SK-N-SH treated with all-trans-retinoic acid at 6 μM for 48 hours (cell line): ENCODE results near the gene LOXL3.

ENCODE experiments used
- ATAC-seq: fragments of 200-7000 bp; cut with Tn5 transposase; 3 replicates; pipeline ENCODE4 v1.9.1; 2020; ENCODE audit warnings: mild to moderate bottlenecking, moderate library complexity
- ARNTL ChIP-seq: fragments of 450-650 bp; formaldehyde crosslinking; IDR thresholded peaks from 2 replicates; pipeline ENCODE4 v1.5.0; 2020; ENCODE audit warnings: low read depth, mild to moderate bottlenecking, moderate library complexity, borderline replicate concordance
- BACH2 ChIP-seq: fragments of 250-450 bp; sonication (Bioruptor Pico); IDR thresholded peaks from 2 replicates; pipeline ENCODE4 v1.9.0; 2021; ENCODE audit warnings: mild to moderate bottlenecking, borderline replicate concordance
- CSDC2 ChIP-seq: fragments of 250-450 bp; sonication (Bioruptor Pico); IDR thresholded peaks from 2 replicates; pipeline ENCODE4 v1.5.0; 2020; ENCODE audit warnings: mild to moderate bottlenecking, moderate library complexity
- ESRRG ChIP-seq: fragments of 250-450 bp; sonication (Bioruptor Pico); IDR thresholded peaks from 2 replicates; pipeline ENCODE4 v1.6.1; 2021; ENCODE audit warnings: mild to moderate bottlenecking
- GLIS3 ChIP-seq: fragments of 250-450 bp; sonication (Bioruptor Pico); IDR thresholded peaks from 2 replicates; pipeline ENCODE4 v1.5.0; 2020; ENCODE audit warnings: mild to moderate bottlenecking, moderate library complexity
- ISL1 ChIP-seq: fragments of 250-450 bp; sonication (Bioruptor Pico); IDR thresholded peaks from 2 replicates; pipeline ENCODE4 v2.1.2; 2022; ENCODE audit warnings: mild to moderate bottlenecking, moderate library complexity
- OSR1 ChIP-seq: fragments of 250-450 bp; sonication (Bioruptor Pico); IDR thresholded peaks from 2 replicates; pipeline ENCODE4 v1.8.0; 2022; ENCODE audit warnings: moderate library complexity, mild to moderate bottlenecking, inconsistent platforms
- PATZ1 ChIP-seq: fragments of 250-450 bp; sonication (Bioruptor Pico); IDR thresholded peaks from 2 replicates; pipeline ENCODE4 v1.8.0; 2020; ENCODE audit warnings: mild to moderate bottlenecking, moderate library complexity, borderline replicate concordance
- POU6F1 ChIP-seq: fragments of 250-450 bp; sonication (Bioruptor Pico); IDR thresholded peaks from 2 replicates; pipeline ENCODE4 v1.8.0; 2021; ENCODE audit warnings: low read depth, mild to moderate bottlenecking, moderate library complexity, borderline replicate concordance
- PPARA ChIP-seq: fragments of 250-450 bp; sonication (Bioruptor Pico); IDR thresholded peaks from 2 replicates; pipeline ENCODE4 v1.5.0; 2020; ENCODE audit warnings: mild to moderate bottlenecking, borderline replicate concordance
- RARB ChIP-seq: fragments of 250-450 bp; sonication (Bioruptor Pico); IDR thresholded peaks from 2 replicates; pipeline ENCODE4 v1.8.0; 2021; ENCODE audit warnings: mild to moderate bottlenecking, moderate library complexity
- SNAI2 ChIP-seq: fragments of 250-450 bp; sonication (Bioruptor Pico); IDR thresholded peaks from 2 replicates; pipeline ENCODE4 v1.5.0; 2020; ENCODE audit warnings: mild to moderate bottlenecking, moderate library complexity
- TCF4 ChIP-seq: fragments of 250-450 bp; sonication (Bioruptor Pico); IDR thresholded peaks from 2 replicates; pipeline ENCODE4 v1.8.0; 2021; ENCODE audit warnings: mild to moderate bottlenecking, moderate library complexity, borderline replicate concordance
- TOX ChIP-seq: fragments of 250-450 bp; sonication (Bioruptor Pico); IDR thresholded peaks from 2 replicates; pipeline ENCODE4 v1.8.0; 2021; ENCODE audit warnings: mild to moderate bottlenecking, moderate library complexity, borderline replicate concordance
- TSHZ2 ChIP-seq: fragments of 250-450 bp; sonication (Bioruptor Pico); IDR thresholded peaks from 2 replicates; pipeline ENCODE4 v1.5.0; 2020; ENCODE audit warnings: mild to moderate bottlenecking, moderate library complexity
- ZFP30 ChIP-seq: fragments of 450-650 bp; formaldehyde crosslinking; IDR thresholded peaks from 2 replicates; pipeline ENCODE4 v1.5.0; 2022; ENCODE audit warnings: mild to moderate bottlenecking, moderate library complexity
- ZNF70 ChIP-seq: fragments of 450-650 bp; formaldehyde crosslinking; IDR thresholded peaks from 2 replicates; pipeline ENCODE4 v1.5.0; 2020; ENCODE audit warnings: mild to moderate bottlenecking, moderate library complexity
- TF ChIP-seq, protein P1 (sequence below): fragments of 250-450 bp; sonication (Bioruptor Pico); IDR thresholded peaks from 2 replicates; pipeline ENCODE4 v1.5.1; 2020; ENCODE audit warnings: low read depth, mild to moderate bottlenecking, moderate library complexity

Gene LOXL3

DNA sequence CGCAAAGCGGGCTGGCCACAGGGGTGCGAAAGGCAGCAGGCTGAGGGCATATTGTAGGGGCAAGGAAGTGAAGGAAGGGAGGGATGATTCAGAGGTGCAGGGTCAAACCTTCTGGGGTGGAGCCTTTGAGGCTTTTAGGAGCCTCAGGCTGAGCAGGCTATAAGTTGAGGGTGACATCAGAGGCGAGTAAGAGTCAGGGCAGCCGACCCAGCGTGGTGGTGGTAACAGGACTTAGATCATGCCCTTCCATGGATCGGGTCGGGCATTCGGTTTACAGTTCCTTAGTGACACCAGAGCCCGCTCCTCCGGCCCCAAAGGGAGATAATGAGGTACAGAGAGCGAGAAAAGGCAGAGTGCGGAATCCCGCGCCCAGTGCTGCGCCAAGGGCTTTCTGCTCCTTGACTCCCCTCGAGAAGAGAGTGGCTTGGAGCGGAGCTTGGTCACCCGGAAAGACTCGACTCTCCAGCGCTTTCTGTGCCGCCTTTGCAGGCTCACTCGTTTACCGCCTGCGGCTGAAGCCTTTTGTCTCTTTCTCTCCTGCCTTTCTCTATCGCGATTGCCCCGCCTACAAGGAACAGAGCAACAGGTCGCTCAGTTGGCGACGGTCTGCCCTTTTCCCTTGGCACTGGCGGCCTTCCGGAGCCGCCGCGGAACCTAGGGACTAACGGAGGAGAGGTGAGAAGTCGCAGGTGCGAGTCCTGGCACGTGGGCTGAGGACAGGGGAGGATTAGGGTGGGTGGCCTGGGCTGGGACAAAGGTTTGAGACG is 55.1 kb downstream of the LOXL3 start:
- ATAC-seq: peak; percentile 33
- TF ChIP-seq PATZ1 (CRISPR knock-in tag): no peak
- TF ChIP-seq ZNF70 (CRISPR knock-in tag): no peak
- no peak for TF ChIP-seq TCF4 (CRISPR knock-in tag)
- TF ChIP-seq SNAI2: no peak
- TF ChIP-seq ISL1: no peak
- TF ChIP-seq ARNTL (CRISPR knock-in tag): no peak
- TF ChIP-seq, all 23 proteins: peak for 0

DNA sequence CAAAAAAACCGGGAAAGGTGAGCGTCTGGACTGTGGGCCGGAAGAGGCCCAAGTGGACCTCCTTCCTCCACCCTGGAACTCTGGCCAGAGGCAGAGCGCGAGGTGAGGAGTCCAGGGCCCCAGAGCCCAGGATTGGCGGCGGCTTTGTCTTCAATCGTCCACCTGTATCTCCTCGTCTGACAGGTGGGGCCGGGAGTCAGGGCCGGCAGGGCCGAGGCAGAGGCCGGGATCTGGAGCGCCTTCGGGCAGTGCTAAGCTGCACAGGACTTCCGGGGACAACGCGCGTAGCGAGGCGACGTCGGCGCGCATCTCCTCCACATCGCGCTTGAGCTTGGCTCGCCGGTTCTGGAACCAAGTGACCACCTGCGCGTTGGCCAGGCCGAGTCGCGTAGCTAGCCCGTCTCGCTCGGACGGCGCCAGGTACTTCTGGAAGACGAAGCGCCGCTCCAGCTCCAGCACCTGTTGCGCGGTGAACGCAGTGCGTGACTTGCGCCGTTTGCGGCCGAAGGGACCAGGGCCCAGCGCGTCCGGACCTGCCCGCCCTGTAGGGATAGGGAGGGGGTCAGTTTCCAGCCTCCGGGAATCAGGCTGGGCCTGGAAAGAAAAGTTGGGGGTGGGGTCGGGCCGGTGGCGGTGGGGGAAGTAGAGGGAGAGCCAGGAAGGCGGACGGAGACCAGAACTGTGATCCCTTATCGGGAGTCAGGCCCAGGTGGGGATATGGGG is 55.8 kb downstream of the LOXL3 start:
- ATAC-seq: no peak

More for the DNA sequence above, 55.8 kb downstream of the LOXL3 start:
- TF ChIP-seq TOX (no peak), ISL1 (no peak), POU6F1 (CRISPR knock-in tag) (no peak), CSDC2 (CRISPR knock-in tag) (no peak), RARB (no peak), TCF4 (CRISPR knock-in tag) (no peak), TSHZ2 (CRISPR knock-in tag) (no peak), GLIS3 (no peak), ZFP30 (CRISPR knock-in tag) (no peak), PPARA (CRISPR knock-in tag) (no peak), ESRRG (CRISPR knock-in tag) (no peak), BACH2 (CRISPR knock-in tag) (no peak), ZNF70 (CRISPR knock-in tag) (no peak), SNAI2 (no peak), OSR1 (CRISPR knock-in tag) (no peak)
- TF ChIP-seq, protein P1, sequence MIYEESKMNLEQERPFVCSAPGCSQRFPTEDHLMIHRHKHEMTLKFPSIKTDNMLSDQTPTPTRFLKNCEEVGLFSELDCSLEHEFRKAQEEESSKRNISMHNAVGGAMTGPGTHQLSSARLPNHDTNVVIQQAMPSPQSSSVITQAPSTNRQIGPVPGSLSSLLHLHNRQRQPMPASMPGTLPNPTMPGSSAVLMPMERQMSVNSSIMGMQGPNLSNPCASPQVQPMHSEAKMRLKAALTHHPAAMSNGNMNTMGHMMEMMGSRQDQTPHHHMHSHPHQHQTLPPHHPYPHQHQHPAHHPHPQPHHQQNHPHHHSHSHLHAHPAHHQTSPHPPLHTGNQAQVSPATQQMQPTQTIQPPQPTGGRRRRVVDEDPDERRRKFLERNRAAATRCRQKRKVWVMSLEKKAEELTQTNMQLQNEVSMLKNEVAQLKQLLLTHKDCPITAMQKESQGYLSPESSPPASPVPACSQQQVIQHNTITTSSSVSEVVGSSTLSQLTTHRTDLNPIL (CRISPR knock-in tag): no peak
